ENCODE measurements around the gene CAPS.

The CAPS gene

GRCh38 chr19:5903624-5904351 is 10.3 kb upstream of the CAPS start, which contains the start of gene NDUFA11:
Gene NDUFA11 (minus strand): TSS chr19:5903790. CDS start chr19:5903708, 82 bp downstream.
- peak within 1 kb of the TSS; percentile 100 for H3K9ac ChIP-seq (ENCODE audit: low read length)
- H3K9me3 ChIP-seq (ENCODE audit: insufficient read depth, low read length): no peaks in the 10 kb centered on the region
- no peaks in the 10 kb centered on the region for H3K36me3 ChIP-seq (ENCODE audit: low read length)
- H3K27ac ChIP-seq (ENCODE audit: low read depth, low read length): peak within 1 kb of the TSS; percentile 73
- H4K20me1 ChIP-seq (ENCODE audit: low read depth, low read length): no peaks in the 10 kb centered on the region
- peak within 1 kb of the TSS; percentile 80 for H2AFZ ChIP-seq (ENCODE audit: low read depth, low read length, severe bottlenecking)
- H3F3A ChIP-seq (ENCODE audit: insufficient read depth): no peaks in the 10 kb centered on the region
- peak within 1 kb of the TSS; percentile 100 for H3K4me3 ChIP-seq (ENCODE audit: insufficient read depth, low read length, poor library complexity, severe bottlenecking)
- H3K27me3 ChIP-seq (ENCODE audit: low read length): no peaks in the 10 kb centered on the region
- H3K9me2 ChIP-seq (replicated peaks; ENCODE audit: insufficient read depth, low read length): no peaks in the 10 kb centered on the region
- TF ChIP-seq CTCF (IDR thresholded peaks at IDR 0.05; ENCODE audit: insufficient read depth, low read length, poor library complexity, severe bottlenecking) (no peak), EZH2phosphoT487 (conservative IDR thresholded peaks at IDR 0.05; ENCODE audit: low read length) (no peak)
- peaks cover 35% of the 10 kb centered on the region for H3K79me2 ChIP-seq (ENCODE audit: insufficient read depth, low read length)
- peak within 1 kb of the TSS; percentile 93 for H3K4me2 ChIP-seq (ENCODE audit: low read depth, low read length, poor library complexity, severe bottlenecking)

GRCh38 chr19:5904352-5905113 is 9.5 kb upstream of the CAPS start, which contains the start of gene VMAC:
Gene VMAC (plus strand): TSS chr19:5904872. CDS start chr19:5904891, 19 bp downstream.
- no peaks in the 10 kb centered on the region for H3K27me3 ChIP-seq (ENCODE audit: low read length)
- H3K4me2 ChIP-seq (ENCODE audit: low read depth, low read length, poor library complexity, severe bottlenecking): peak within 1 kb of the TSS; percentile 93
- peak within 1 kb of the TSS; percentile 80 for H2AFZ ChIP-seq (ENCODE audit: low read depth, low read length, severe bottlenecking)
- H3K9me3 ChIP-seq (ENCODE audit: insufficient read depth, low read length): no peaks in the 10 kb centered on the region
- H3K36me3 ChIP-seq (ENCODE audit: low read length): no peaks in the 10 kb centered on the region
- TF ChIP-seq CTCF (IDR thresholded peaks at IDR 0.05; ENCODE audit: insufficient read depth, low read length, poor library complexity, severe bottlenecking): no peak
- no peak for TF ChIP-seq EZH2phosphoT487 (conservative IDR thresholded peaks at IDR 0.05; ENCODE audit: low read length)
- peak within 1 kb of the TSS; percentile 100 for H3K4me3 ChIP-seq (ENCODE audit: insufficient read depth, low read length, poor library complexity, severe bottlenecking)
- peaks cover 35% of the 10 kb centered on the region for H3K79me2 ChIP-seq (ENCODE audit: insufficient read depth, low read length)
- H3F3A ChIP-seq (ENCODE audit: insufficient read depth): no peaks in the 10 kb centered on the region
- no peaks in the 10 kb centered on the region for H3K9me2 ChIP-seq (replicated peaks; ENCODE audit: insufficient read depth, low read length)
- peak within 1 kb of the TSS; percentile 100 for H3K9ac ChIP-seq (ENCODE audit: low read length)
- H4K20me1 ChIP-seq (ENCODE audit: low read depth, low read length): no peaks in the 10 kb centered on the region
- peak within 1 kb of the TSS; percentile 73 for H3K27ac ChIP-seq (ENCODE audit: low read depth, low read length)

- TF ChIP-seq CTCF (IDR thresholded peaks at IDR 0.05; ENCODE audit: insufficient read depth, low read length, poor library complexity, severe bottlenecking): no peak
- TF ChIP-seq EZH2phosphoT487 (conservative IDR thresholded peaks at IDR 0.05; ENCODE audit: low read length): no peak
- peak overlapping the region; percentile 66 for H2AFZ ChIP-seq (ENCODE audit: low read depth, low read length, severe bottlenecking)
- H3K9me3 ChIP-seq (ENCODE audit: insufficient read depth, low read length): no peaks in the 10 kb centered on the region
- peaks cover 29% of the 10 kb centered on the region for H3K79me2 ChIP-seq (ENCODE audit: insufficient read depth, low read length)
- no peaks in the 10 kb centered on the region for H3K9me2 ChIP-seq (replicated peaks; ENCODE audit: insufficient read depth, low read length)
- H3K27ac ChIP-seq (ENCODE audit: low read depth, low read length): 0 out of 2 replicates have a peak overlapping the region, but pooled peaks have one; percentile 13
- H3K4me2 ChIP-seq (ENCODE audit: low read depth, low read length, poor library complexity, severe bottlenecking): peak overlapping the region; percentile 88
- no peaks in the 10 kb centered on the region for H3K36me3 ChIP-seq (ENCODE audit: low read length)
- H3K9ac ChIP-seq (ENCODE audit: low read length): peak overlapping the region; percentile 71
- H3F3A ChIP-seq (ENCODE audit: insufficient read depth): no peaks in the 10 kb centered on the region
- H4K20me1 ChIP-seq (ENCODE audit: low read depth, low read length): no peaks in the 10 kb centered on the region
- H3K4me3 ChIP-seq (ENCODE audit: insufficient read depth, low read length, poor library complexity, severe bottlenecking): peak overlapping the region; percentile 78
- H3K27me3 ChIP-seq (ENCODE audit: low read length): no peaks in the 10 kb centered on the region
These were observed 8.8 kb upstream of the CAPS start for GRCh38 chr19:5905114-5905778.

Measured in SU-DHL-6 (cell line).